Common myeloid progenitor, CD34-positive (primary cell): ENCODE data around the gene TPPP.
"Not testable (repeated sequence)": the region's sequence is repeated elsewhere in the genome, so short reads cannot be mapped to it uniquely, and the experiment has no call there.

Experiments
- CTCF ChIA-PET: fragments of 350-600 bp; sonication (Branson Sonifier 250); formaldehyde crosslinking; loops from one replicate; lab custom pipeline; 2021; ENCODE audit warnings: antibody characterized with exemption; lab: Charles Lee
- POLR2A ChIA-PET: fragments of 350-600 bp; sonication (Branson Sonifier 250); formaldehyde crosslinking; loops from one replicate; lab custom pipeline; 2021; ENCODE audit warnings: antibody characterized with exemption; lab: Charles Lee
- DNase-seq, 3 donors: peaks; one replicate each; pipeline versions ENCODE4 v3.0.0 to v3.0.0-alpha.2; 2013
- H3K27ac ChIP-seq, 2 experiments: 1 replicate in 1 of 2; 2 replicates in 1 of 2; pipeline ENCODE4 v1.7.0; 2013; ENCODE audit warnings: inconsistent platforms in 2 of 2, low read length in 2 of 2, mild to moderate bottlenecking in 2 of 2, low read depth in 1 of 2, moderate library complexity in 1 of 2; ENCODE audit not compliant: severe bottlenecking in 2 of 2, insufficient read depth in 1 of 2, poor library complexity in 1 of 2
- H3K27me3 ChIP-seq, 5 experiments: replicated peaks in 2 of 5; 1 replicate in 3 of 5; 2 replicates in 2 of 5; pipeline versions ENCODE4 v1.6.1 to v1.7.0; 2013; ENCODE audit warnings: low read length in 4 of 5, mild to moderate bottlenecking in 2 of 5, moderate library complexity in 2 of 5, inconsistent platforms in 1 of 5; ENCODE audit not compliant: insufficient read depth in 5 of 5, control insufficient read depth in 4 of 5
- H3K36me3 ChIP-seq, 4 experiments: 1 replicate in 2 of 4; 2 replicates in 2 of 4; pipeline versions ENCODE4 v1.6.1 to v1.7.0; 2013; ENCODE audit warnings: low read length in 3 of 4, control low read depth in 1 of 4, mild to moderate bottlenecking in 1 of 4; ENCODE audit not compliant: control insufficient read depth in 4 of 4, insufficient read depth in 4 of 4
- H3K4me1 ChIP-seq, 4 experiments: 1 replicate in 3 of 4; 2 replicates in 1 of 4; pipeline versions ENCODE4 v1.6.1 to v1.7.1; 2013; ENCODE audit warnings: low read length in 3 of 4, mild to moderate bottlenecking in 3 of 4, control low read depth in 1 of 4, inconsistent platforms in 1 of 4, moderate library complexity in 1 of 4; ENCODE audit not compliant: control insufficient read depth in 4 of 4, insufficient read depth in 4 of 4; ENCODE audit errors: control extremely low read depth in 1 of 4
- H3K4me3 ChIP-seq, 7 experiments: 1 replicate in 4 of 7; 2 replicates in 3 of 7; pipeline versions ENCODE4 v1.5.1 to v1.7.0; 2013; ENCODE audit warnings: mild to moderate bottlenecking in 7 of 7, low read length in 6 of 7, moderate library complexity in 6 of 7, inconsistent platforms in 2 of 7, low read depth in 2 of 7, control low read depth in 1 of 7; ENCODE audit not compliant: insufficient read depth in 4 of 7, control insufficient read depth in 1 of 7; ENCODE audit errors: extremely low read depth in 1 of 7
- H3K9me3 ChIP-seq, 5 experiments: 1 replicate in 4 of 5; 2 replicates in 1 of 5; pipeline versions ENCODE4 v1.6.1 to v1.7.1; 2013; ENCODE audit warnings: low read length in 4 of 5, mild to moderate bottlenecking in 2 of 5, inconsistent platforms in 1 of 5, low read depth in 1 of 5, moderate library complexity in 1 of 5; ENCODE audit not compliant: control insufficient read depth in 4 of 5, insufficient read depth in 2 of 5; ENCODE audit errors: control extremely low read depth in 1 of 5
- WGBS: methylation state at CpG from one replicate; pipeline ENCODE4 v1.1.5; 2013; ENCODE audit not compliant: insufficient coverage; 5-methylcytosine and 5-hydroxymethylcytosine counted together

TPPP gene

GRCh38 chr5:708848-709517 is 15.8 kb upstream of the TPPP start:
- Histone ChIP-seq H3K27me3 (peaks cover 0 to 28% (median 0%) of the 10 kb centered on the region in 5 experiments), H3K9me3 (peaks cover 0 to 15% (median 0%) of the 10 kb centered on the region in 5 experiments)
- CTCF ChIA-PET, H3K4me3 ChIP-seq, H3K4me1 ChIP-seq, H3K36me3 ChIP-seq, DNase-seq, POLR2A ChIA-PET, H3K27ac ChIP-seq: not testable (repeated sequence)
- WGBS = 80% methylated on average over 1 of the region's 3 CpGs

- Histone ChIP-seq H3K27me3 (peaks cover 0 to 30% (median 0%) of the 10 kb centered on the region in 5 experiments), H3K9me3 (peaks cover 0 to 15% (median 0%) of the 10 kb centered on the region in 5 experiments)
- 90% methylated on average over 4 of the region's 4 CpGs for WGBS
- DNase-seq, H3K4me1 ChIP-seq, CTCF ChIA-PET, H3K4me3 ChIP-seq, H3K36me3 ChIP-seq, H3K27ac ChIP-seq, POLR2A ChIA-PET: not testable (repeated sequence)
These were observed 15.2 kb upstream of the TPPP start for GRCh38 chr5:708374-708773.

- H3K27me3 ChIP-seq = peaks cover 0 to 36% (median 5%) of the 10 kb centered on the region in 5 experiments
- CTCF ChIA-PET, H3K36me3 ChIP-seq, H3K27ac ChIP-seq, H3K4me1 ChIP-seq, POLR2A ChIA-PET, H3K4me3 ChIP-seq: not testable (repeated sequence)
- DNase-seq = peak; percentile 31 to 53 (median 45)
- WGBS = 26% methylated on average over 5 of the region's 7 CpGs
- H3K9me3 ChIP-seq = peaks cover 0 to 15% (median 0%) of the 10 kb centered on the region in 5 experiments
These were observed 13.0 kb upstream of the TPPP start for GRCh38 chr5:706127-706526.

- H3K4me3 ChIP-seq, H3K9me3 ChIP-seq, POLR2A ChIA-PET, DNase-seq, H3K36me3 ChIP-seq, H3K27ac ChIP-seq, CTCF ChIA-PET: not testable (repeated sequence)
- Histone ChIP-seq H3K4me1 (peaks cover 0 to 12% (median 4%) of the 10 kb centered on the region in 4 experiments), H3K27me3 (peaks cover 0 to 55% (median 8%) of the 10 kb centered on the region in 5 experiments)
- WGBS = 78% methylated on average over 13 of the region's 21 CpGs
These were observed 3.9 kb upstream of the TPPP start for GRCh38 chr5:696753-697702.

- H3K9me3 ChIP-seq, CTCF ChIA-PET, H3K27ac ChIP-seq, POLR2A ChIA-PET, H3K4me3 ChIP-seq, DNase-seq, H3K36me3 ChIP-seq: not testable (repeated sequence)
- WGBS = no CpG with 5 or more reads among the region's 8 CpGs
- Histone ChIP-seq H3K4me1 (peaks cover 0 to 12% (median 4%) of the 10 kb centered on the region in 4 experiments), H3K27me3 (peaks cover 0 to 52% (median 3%) of the 10 kb centered on the region in 5 experiments)
These were observed 3.0 kb upstream of the TPPP start for GRCh38 chr5:696191-696590.

GRCh38 chr5:695475-695874 is 2.3 kb upstream of the TPPP start:
- H3K9me3 ChIP-seq, H3K36me3 ChIP-seq, H3K4me3 ChIP-seq, DNase-seq, POLR2A ChIA-PET, H3K27ac ChIP-seq, CTCF ChIA-PET: not testable (repeated sequence)
- peaks cover 0 to 49% (median 3%) of the 10 kb centered on the region in 5 experiments for H3K27me3 ChIP-seq
- H3K4me1 ChIP-seq = peaks cover 0 to 12% (median 4%) of the 10 kb centered on the region in 4 experiments
- WGBS = no CpG with 5 or more reads among the region's 13 CpGs
